AG08395 (cell line): Measurements from ENCODE around the gene PHF20.
"Not testable (repeated sequence)": the region's sequence is repeated elsewhere in the genome, so short reads cannot be mapped to it uniquely, and the experiment has no call there.

ENCODE experiments used
- DNase-seq: peaks from one replicate; pipeline ENCODE4 v3.0.0; 2012; ENCODE audit warnings: mixed read lengths, low spot score

Gene PHF20

DNA sequence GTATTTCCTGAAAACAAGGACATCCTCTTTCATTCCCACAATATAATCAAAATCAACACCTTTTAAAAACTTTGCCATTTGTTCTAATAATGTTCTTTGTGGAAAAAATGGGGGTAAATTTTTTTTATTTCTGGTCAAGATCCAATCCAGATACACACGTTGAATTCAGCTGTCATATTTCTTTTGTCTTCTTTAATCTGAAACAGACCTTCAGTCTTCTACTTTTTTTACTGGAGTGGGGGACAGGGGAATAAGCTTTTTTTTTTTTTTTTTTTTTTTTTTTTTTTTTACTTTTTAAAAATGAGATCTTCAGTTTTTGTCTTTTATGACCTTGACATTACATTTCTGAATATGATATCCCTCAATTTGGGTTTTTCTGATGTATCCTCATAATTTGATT lies 113.4 kb downstream of the PHF20 start:
- no peak for DNase-seq

DNA sequence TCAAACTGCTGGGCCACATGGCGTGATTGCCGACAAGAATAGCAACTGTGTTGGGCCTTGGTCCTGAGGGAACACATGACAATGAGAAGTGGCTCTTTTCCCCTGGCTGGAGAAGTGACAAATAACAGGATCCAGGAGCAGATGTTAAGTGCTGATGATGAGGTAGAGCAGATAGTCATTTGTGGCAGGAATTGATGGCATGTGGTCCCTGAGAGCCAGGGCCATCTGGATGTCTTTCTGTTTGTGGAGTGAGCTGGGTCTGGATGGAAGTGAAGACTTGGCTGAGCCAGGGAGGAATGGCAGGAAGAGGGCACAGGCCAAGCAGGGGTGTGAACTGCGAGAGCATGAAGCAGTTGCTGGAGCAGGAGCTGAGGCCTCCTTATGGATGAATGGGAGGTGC lies 114.7 kb downstream of the PHF20 start:
- DNase-seq = no peak

- no peak for DNase-seq
These were observed 115.7 kb downstream of the PHF20 start for GRCh38 chr20:35887393-35888064.

- DNase-seq = no peak
These were observed 116.8 kb downstream of the PHF20 start for GRCh38 chr20:35888657-35889056.

GRCh38 chr20:35891375-35891774 lies 119.6 kb downstream of the PHF20 start:
- DNase-seq = peak; percentile 77

GRCh38 chr20:35892871-35893270 lies 121.1 kb downstream of the PHF20 start:
- DNase-seq = no peak

DNA sequence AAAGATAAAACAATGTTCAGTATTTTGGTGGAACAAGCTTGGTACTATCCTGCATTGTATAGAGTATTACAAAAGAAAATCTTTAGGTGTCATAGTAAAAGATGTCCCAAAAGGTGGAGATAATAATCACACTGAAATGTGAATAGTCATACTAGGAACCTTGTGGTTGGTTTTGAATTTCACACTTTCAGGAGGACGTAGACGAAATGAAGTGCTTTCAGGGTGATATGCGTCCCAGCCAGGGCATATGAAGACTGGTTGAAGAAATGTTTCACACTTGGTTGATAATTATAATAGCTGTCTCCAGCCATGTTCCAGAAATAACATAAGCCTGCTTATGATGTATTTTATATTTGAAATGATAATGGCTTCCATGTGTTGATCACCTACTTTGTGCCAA lies 122.1 kb downstream of the PHF20 start:
- DNase-seq = no peak

GRCh38 chr20:35895516-35895915 lies 123.7 kb downstream of the PHF20 start:
- not testable (repeated sequence) for DNase-seq

DNA sequence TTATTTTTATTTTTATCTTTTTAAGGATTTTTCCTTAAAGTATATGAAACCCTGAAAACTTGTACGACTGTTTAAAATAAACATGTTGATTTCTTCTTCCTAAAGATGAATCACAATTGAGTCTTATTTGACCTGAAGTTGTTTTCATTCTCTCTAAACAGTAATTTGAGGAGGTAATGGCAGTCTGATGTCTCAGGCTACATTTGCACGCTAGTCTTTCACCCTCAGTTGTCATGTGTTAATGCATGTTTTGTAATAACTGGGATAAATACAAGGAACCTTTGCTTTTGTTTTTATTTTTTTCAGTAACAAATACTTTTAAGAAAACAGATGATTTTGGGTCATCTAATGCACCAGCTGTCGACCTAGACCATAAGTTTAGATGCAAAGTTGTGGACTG lies 127.2 kb downstream of the PHF20 start:
- no peak for DNase-seq

DNA sequence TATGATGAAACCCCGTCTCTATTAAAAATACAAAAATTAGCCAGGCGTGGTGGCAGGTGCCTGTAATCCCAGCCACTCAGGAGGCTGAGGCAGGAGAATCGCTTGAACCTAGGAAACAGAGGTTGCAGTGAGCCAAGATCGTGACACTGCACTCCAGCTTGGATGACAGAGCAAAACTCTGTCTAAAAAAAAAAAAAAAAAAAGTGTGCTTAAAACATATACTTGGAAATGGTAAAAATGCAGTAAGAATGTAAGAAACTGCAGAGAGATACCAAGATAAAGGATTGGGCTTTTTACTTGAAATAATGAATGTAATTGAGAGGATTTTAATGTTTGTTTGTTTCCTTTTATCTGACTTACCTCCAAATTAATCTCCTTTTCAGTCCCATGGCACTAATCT lies 129.4 kb downstream of the PHF20 start:
- DNase-seq = not testable (repeated sequence)

- DNase-seq = peak; percentile 94
These were observed 130.1 kb downstream of the PHF20 start for GRCh38 chr20:35901678-35902544.

GRCh38 chr20:35902545-35902941 lies 130.7 kb downstream of the PHF20 start:
- DNase-seq = no peak

DNA sequence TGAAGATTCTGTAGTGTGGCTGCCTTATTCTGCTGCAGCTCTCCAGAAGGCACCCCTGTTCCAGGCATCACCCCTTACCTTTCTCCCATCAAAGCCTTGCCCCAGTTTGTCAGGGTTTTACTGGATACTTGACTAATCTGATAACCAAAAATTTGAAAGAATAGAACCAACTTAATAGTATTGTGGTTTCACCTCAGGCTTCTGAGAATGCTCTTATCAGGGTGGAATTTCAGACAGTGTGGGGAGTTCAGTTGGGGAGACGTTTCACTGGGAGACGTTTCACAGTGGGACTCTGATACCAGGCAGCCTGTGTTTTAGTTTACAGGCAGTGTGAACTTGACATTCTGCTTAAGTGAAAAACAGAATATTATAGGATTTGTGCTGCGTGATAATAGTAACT lies 132.0 kb downstream of the PHF20 start:
- DNase-seq = no peak

DNA sequence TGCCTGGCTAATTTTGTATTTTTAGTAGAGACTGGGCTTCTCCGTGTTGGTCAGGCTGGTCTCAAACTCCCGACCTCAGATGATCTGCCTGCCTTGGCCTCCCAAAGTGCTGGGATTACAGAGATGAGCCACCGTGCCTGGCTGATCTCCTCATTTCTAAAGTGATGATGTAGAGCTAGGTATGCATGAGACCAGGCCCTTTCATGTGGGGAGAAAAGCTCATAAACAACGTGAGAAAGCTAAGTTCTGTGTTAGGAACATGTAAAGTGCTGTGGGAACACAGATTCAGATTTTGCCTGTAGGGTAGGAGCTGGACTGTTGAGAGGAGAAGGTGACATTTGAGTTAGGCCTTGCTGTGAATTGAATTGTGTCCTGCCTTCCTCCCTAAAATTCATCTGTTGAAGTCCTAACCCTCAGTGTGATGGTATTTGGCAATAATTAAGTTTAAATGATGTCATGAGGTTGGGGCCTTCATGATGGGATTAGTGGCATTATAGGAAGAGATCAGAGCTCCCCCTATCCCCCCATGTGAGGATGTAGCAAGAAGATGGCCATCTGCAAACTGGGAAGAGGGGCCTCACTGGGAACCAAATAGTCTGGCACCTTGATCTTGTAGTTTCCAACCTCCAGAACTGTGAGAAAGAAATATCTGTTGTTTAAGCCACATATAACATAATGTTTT lies 133.3 kb downstream of the PHF20 start:
- DNase-seq = no peak

DNA sequence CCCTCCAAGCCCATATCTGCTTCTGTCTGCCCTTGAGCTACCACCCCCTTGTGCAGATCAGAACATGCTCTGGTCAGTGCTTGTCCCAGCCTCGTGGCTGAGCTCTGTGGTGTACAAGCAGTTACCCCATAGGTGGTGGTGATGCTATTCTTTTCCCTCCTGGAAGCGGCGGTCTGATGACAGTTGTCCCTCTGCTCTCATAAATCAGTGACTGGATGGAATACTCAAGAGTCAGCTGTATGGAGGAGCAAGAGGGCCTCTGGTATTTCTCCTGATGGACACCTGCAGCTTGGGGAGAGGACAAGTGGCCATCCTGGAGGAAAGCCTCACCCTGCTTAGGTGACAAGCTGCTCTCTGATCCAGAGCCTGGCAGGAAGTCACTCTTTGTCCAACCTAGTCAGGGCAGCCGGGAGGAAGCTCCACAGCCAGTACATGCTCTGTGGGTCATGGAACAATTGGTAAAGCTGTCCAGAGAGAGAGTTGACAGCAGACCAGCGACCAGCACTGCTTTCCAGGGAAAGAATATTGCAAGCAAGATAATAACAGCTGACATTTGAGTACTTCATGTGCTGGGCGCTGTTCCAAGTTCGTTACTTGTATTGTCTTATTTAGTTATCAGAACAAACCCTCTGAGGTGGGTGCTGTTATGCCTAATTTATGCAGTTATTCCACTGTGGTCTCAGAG lies 135.3 kb downstream of the PHF20 start:
- no peak for DNase-seq

- DNase-seq = no peak
These were observed 136.2 kb downstream of the PHF20 start for GRCh38 chr20:35908007-35908406.

GRCh38 chr20:35909176-35909575 lies 137.4 kb downstream of the PHF20 start:
- no peak for DNase-seq

- no peak for DNase-seq
These were observed 138.0 kb downstream of the PHF20 start for GRCh38 chr20:35909796-35910195.

DNA sequence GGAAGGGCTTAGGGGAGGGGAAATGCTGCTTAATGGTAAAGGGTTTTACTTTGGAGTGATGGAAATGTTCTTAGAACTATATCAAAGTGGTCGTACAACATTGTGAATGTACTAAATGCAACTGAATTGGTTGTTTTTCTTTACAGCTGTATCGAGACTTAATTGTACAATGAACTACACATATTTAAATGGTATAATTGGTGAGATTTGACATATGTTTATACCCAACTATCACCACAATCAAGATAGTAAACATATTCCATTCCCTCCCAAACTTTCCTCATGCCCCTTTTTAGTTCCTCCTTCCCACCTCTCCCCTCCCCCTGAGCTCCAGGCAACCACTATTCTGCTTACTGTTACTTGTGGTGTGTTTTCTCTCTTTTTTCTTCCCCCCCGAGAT lies 138.4 kb downstream of the PHF20 start:
- no peak for DNase-seq

DNA sequence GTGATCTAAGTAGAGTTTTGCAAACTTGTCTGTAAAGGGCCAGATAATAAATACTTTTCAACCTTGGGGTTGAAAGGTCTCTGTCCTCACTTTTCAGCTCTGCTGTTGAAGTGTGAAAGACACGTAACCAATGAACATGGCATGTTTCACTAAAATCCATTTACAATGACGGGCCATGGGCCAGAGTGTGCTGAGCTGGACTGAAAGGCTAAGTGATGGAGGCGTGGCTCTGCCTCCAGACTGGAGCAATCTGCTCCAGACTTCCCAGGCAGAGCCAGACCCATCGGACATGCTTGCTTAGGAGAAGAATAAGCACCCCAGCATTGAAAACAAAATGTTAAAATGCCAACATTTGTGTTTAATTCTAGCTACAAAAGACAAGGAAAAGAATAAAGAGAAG lies 141.1 kb downstream of the PHF20 start:
- no peak for DNase-seq

- no peak for DNase-seq
These were observed 145.3 kb downstream of the PHF20 start for GRCh38 chr20:35917077-35917476.

DNA sequence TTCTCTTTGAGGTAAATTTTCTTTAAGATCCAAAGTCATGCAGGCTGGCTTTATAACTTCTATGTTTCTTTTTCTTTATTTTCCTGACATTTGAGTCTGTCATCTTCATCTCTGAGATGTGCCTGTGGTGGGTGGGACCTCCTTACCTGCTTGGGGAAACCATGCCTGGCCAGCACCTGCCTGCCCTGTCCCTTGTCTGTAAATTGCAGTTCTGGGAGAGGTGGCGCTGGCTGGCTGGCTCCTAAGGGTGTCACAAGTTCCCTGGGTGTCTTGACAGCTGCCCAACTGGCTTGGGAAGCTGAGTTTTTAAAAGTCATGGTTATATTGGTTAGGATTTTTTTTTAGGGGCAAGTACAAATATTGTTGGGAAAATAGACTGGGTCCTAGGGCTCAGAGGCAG lies 146.2 kb downstream of the PHF20 start:
- no peak for DNase-seq
